ENCODE measurements around the gene GPR162. TPM values are rescaled to one million over a fixed set of nuclear protein-coding genes. Genes with fewer than 3 reads are reported as not detected.

Gene GPR162
- total RNA-seq, 1 experiment from 2014 or later: not detected

GRCh38 chr12:6823182-6824084 lies 1.8 kb downstream of the GPR162 start:
- Histone ChIP-seq H3K27me3 (ENCODE audit: low read length) (no peaks in the 10 kb centered on the region), H3K36me3 (ENCODE audit: low read depth, low read length) (no peaks in the 10 kb centered on the region), H3K4me3 (ENCODE audit: low read length) (no peak overlapping the region), H3K9me2 (replicated peaks; ENCODE audit: low read length) (no peaks in the 10 kb centered on the region), H3K9ac (ENCODE audit: low read length) (no peak overlapping the region), H3K9me3 (ENCODE audit: low read length) (no peaks in the 10 kb centered on the region), H3F3A (ENCODE audit: low read length, unreplicated experiment) (no peaks in the 10 kb centered on the region), H3K79me2 (ENCODE audit: low read length) (no peaks in the 10 kb centered on the region), H3K4me2 (ENCODE audit: low read length) (no peak overlapping the region), H2AFZ (ENCODE audit: low read length) (no peak overlapping the region), H3K27ac (ENCODE audit: low read length) (no peak overlapping the region), H4K20me1 (ENCODE audit: low read length) (no peaks in the 10 kb centered on the region), H3K4me1 (ENCODE audit: insufficient read depth, low read length) (peaks cover 5% of the 10 kb centered on the region; the same call in 1 of the 2 replicates)
- DNase-seq (no peak), ATAC-seq (no peak)
- no TSS peak for BruUV-seq (replicated peaks)
- intact Hi-C loops (cut with micrococcal nuclease): no loop called here
- ChIA-PET POLR2A (ENCODE audit: unreplicated experiment) (no interaction called here), CTCF (no interaction called here)
- TF ChIP-seq CTCF (conservative IDR thresholded peaks at IDR 0.05; ENCODE audit: low read depth, low read length) (no peak), EZH2 (IDR thresholded peaks at IDR 0.05; ENCODE audit: low read length, unreplicated experiment) (no peak), EZH2phosphoT487 (IDR thresholded peaks at IDR 0.05; ENCODE audit: borderline replicate concordance, low read length) (no peak)

DNA sequence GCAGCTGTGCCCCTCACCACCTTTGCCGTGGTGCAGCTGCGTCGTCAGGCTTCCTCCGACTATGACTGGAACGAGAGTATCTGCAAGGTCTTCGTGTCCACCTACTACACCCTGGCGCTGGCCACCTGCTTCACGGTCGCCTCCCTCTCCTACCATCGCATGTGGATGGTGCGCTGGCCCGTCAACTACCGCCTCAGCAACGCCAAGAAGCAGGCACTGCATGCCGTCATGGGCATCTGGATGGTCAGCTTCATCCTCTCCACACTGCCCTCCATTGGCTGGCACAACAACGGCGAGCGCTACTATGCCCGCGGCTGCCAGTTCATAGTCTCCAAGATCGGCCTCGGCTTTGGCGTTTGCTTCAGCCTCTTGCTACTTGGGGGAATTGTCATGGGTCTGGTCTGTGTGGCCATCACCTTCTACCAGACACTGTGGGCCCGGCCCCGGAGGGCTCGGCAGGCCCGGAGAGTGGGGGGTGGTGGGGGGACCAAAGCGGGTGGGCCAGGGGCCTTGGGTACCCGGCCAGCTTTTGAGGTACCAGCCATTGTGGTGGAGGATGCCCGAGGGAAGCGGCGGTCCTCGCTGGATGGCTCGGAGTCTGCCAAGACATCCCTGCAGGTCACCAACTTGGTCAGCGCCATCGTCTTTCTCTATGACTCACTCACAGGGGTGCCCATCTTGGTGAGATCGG lies 2.6 kb downstream of the GPR162 start:
- Histone ChIP-seq H3K79me2 (ENCODE audit: low read length) (no peaks in the 10 kb centered on the region), H3K36me3 (ENCODE audit: low read depth, low read length) (no peaks in the 10 kb centered on the region), H3K9ac (ENCODE audit: low read length) (no peak overlapping the region), H3K4me3 (ENCODE audit: low read length) (no peak overlapping the region), H3K4me2 (ENCODE audit: low read length) (no peak overlapping the region), H2AFZ (ENCODE audit: low read length) (no peak overlapping the region), H4K20me1 (ENCODE audit: low read length) (no peaks in the 10 kb centered on the region), H3K9me2 (replicated peaks; ENCODE audit: low read length) (no peaks in the 10 kb centered on the region), H3K9me3 (ENCODE audit: low read length) (no peaks in the 10 kb centered on the region), H3K27me3 (ENCODE audit: low read length) (no peaks in the 10 kb centered on the region), H3K4me1 (ENCODE audit: insufficient read depth, low read length) (peaks cover 5% of the 10 kb centered on the region; the same call in 1 of the 2 replicates), H3K27ac (ENCODE audit: low read length) (no peak overlapping the region), H3F3A (ENCODE audit: low read length, unreplicated experiment) (no peaks in the 10 kb centered on the region)
- ChIA-PET CTCF (no interaction called here), POLR2A (ENCODE audit: unreplicated experiment) (no interaction called here)
- no TSS peak for BruUV-seq (replicated peaks)
- DNase-seq (no peak), ATAC-seq (no peak)
- TF ChIP-seq EZH2phosphoT487 (IDR thresholded peaks at IDR 0.05; ENCODE audit: borderline replicate concordance, low read length) (no peak), EZH2 (IDR thresholded peaks at IDR 0.05; ENCODE audit: low read length, unreplicated experiment) (no peak), CTCF (conservative IDR thresholded peaks at IDR 0.05; ENCODE audit: low read depth, low read length) (no peak)
- intact Hi-C loops (cut with micrococcal nuclease): no loop called here

Measured in PC-3 (cell line).